ENCODE measurements around the gene CCDC80. TPM values are rescaled to one million over a fixed set of nuclear protein-coding genes. Genes with fewer than 3 reads are reported as not detected.

The CCDC80 gene
- total and polyA plus RNA-seq, 9 of the 15 experiments (the other 6 are each of a cell fraction or from before 2014, with no cell fraction given): 0.17 to 2.0 (median 1.1) TPM

GRCh38 chr3:112688819-112689218, 47.9 kb upstream of the CCDC80 start:
- in situ Hi-C loops (cut with MboI) (no loop called here), intact Hi-C loops (cut with micrococcal nuclease) (no loop called here)
- ChIA-PET CTCF (ENCODE audit: low intra/inter-chr PET ratio) (no interaction called here), POLR2A (no interaction called here)
- TF ChIP-seq ZNF232 (CRISPR knock-in tag; IDR thresholded peaks at IDR 0.05): no peak
- no peak for TF ChIP-seq SMARCA5 (IDR thresholded peaks at IDR 0.05)
- TF ChIP-seq ZBTB2 (IDR thresholded peaks at IDR 0.05): no peak
- TF ChIP-seq TGIF2 (CRISPR knock-in tag; IDR thresholded peaks at IDR 0.05): no peak
- TF ChIP-seq SMARCA4 (IDR thresholded peaks at IDR 0.05): no peak
- TF ChIP-seq MBD2 (IDR thresholded peaks at IDR 0.05; ENCODE audit: borderline replicate concordance, low read depth): no peak
- TF ChIP-seq SPI1 (IDR thresholded peaks at IDR 0.05; ENCODE audit: borderline replicate concordance, low read depth, low read length): no peak
- TF ChIP-seq RFX1 (IDR thresholded peaks at IDR 0.05): no peak
- TF ChIP-seq TARDBP (IDR thresholded peaks at IDR 0.05): no peak
- no peak for TF ChIP-seq ZNF511 (CRISPR knock-in tag; IDR thresholded peaks at IDR 0.05)
- TF ChIP-seq RNF2 (IDR thresholded peaks at IDR 0.05): no peak
- TF ChIP-seq DACH1 (IDR thresholded peaks at IDR 0.05; ENCODE audit: partially characterized antibody): no peak
- TF ChIP-seq ELF4 (CRISPR knock-in tag; IDR thresholded peaks at IDR 0.05): no peak
- TF ChIP-seq HEY1 (CRISPR knock-in tag; IDR thresholded peaks at IDR 0.05; ENCODE audit: borderline replicate concordance): no peak
- TF ChIP-seq NFRKB (IDR thresholded peaks at IDR 0.05; ENCODE audit: low read depth): no peak
- no peak for TF ChIP-seq KLF13 (tag; IDR thresholded peaks at IDR 0.05; ENCODE audit: borderline replicate concordance, low read depth)
- TF ChIP-seq KLF1 (tag; IDR thresholded peaks at IDR 0.05): no peak
- TF ChIP-seq, protein P1, sequence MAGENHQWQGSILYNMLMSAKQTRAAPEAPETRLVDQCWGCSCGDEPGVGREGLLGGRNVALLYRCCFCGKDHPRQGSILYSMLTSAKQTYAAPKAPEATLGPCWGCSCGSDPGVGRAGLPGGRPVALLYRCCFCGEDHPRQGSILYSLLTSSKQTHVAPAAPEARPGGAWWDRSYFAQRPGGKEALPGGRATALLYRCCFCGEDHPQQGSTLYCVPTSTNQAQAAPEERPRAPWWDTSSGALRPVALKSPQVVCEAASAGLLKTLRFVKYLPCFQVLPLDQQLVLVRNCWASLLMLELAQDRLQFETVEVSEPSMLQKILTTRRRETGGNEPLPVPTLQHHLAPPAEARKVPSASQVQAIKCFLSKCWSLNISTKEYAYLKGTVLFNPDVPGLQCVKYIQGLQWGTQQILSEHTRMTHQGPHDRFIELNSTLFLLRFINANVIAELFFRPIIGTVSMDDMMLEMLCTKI (IDR thresholded peaks at IDR 0.05; ENCODE audit: partially characterized antibody): no peak
- no peak for TF ChIP-seq ZBTB43 (CRISPR knock-in tag; IDR thresholded peaks at IDR 0.05)
- no peak for TF ChIP-seq TEAD1 (CRISPR knock-in tag; IDR thresholded peaks at IDR 0.05)
- Histone ChIP-seq H3K4me1 (replicated peaks in 1 of 2; ENCODE audit: control insufficient read depth in 2 of 2, insufficient read depth in 2 of 2, low read length in 2 of 2) (peaks cover 3 to 5% of the 10 kb centered on the region in 2 experiments; a peak in 3 of 5 replicates), H3K4me2 (ENCODE audit: insufficient read depth, low read length) (no peak overlapping the region), H4K20me1 (replicated peaks; ENCODE audit: control insufficient read depth, insufficient read depth, low read length) (no peaks in the 10 kb centered on the region), H3K9ac (ENCODE audit: insufficient read depth in 1 of 2, low read depth in 2 of 2, low read length in 2 of 2) (no peak overlapping the region), H3K9me3 (replicated peaks; ENCODE audit: control insufficient read depth, insufficient read depth, low read depth, low read length) (no peaks in the 10 kb centered on the region), H3K27me3 (ENCODE audit: control insufficient read depth in 2 of 2, insufficient read depth in 2 of 2, low read length in 2 of 2) (no peaks in the 10 kb centered on the region), H3K79me2 (ENCODE audit: control insufficient read depth, insufficient read depth, low read length) (no peaks in the 10 kb centered on the region), H2AFZ (ENCODE audit: low read depth, low read length) (no peak overlapping the region), H3K36me3 (ENCODE audit: control insufficient read depth, insufficient read depth, low read length) (no peaks in the 10 kb centered on the region), H3K4me3 (no peak overlapping the region), H3K27ac (ENCODE audit: extremely low read depth, low read depth, low read length) (no peak overlapping the region), H3K9me1 (ENCODE audit: control insufficient read depth, insufficient read depth, low read length) (no peaks in the 10 kb centered on the region)
- no TSS peak for BruUV-seq (replicated peaks)
- 36% methylated on average over 2 of the region's 2 CpGs for WGBS (ENCODE audit: insufficient coverage, low coverage, missing lambda C conversion rate)
- no peak for DNase-seq (ENCODE audit: extremely low read depth in 1 of 4, low spot score in 3 of 4)
- no peak for ATAC-seq
- FAIRE-seq: no peak

Measured in K562 (cell line).